GM08714 (cell line): ENCODE results near the gene HYAL3.
"Not testable (repeated sequence)": the region's sequence is repeated elsewhere in the genome, so short reads cannot be mapped to it uniquely, and the experiment has no call there.

Experiments
- H3K4me3 ChIP-seq: fragments of 200-500 bp; sonication (Bioruptor generic); 2 replicates; pipeline ENCODE4 v1.5.1; 2014; ENCODE audit warnings: mild to moderate bottlenecking, low read length, inconsistent platforms
- ZNF274 ChIP-seq: IDR thresholded peaks from 2 replicates; pipeline ENCODE4 v1.6.1; 2012; ENCODE audit warnings: mild to moderate bottlenecking, low read depth, low read length

Gene HYAL3

GRCh38 chr3:50245251-50245745 is 53.9 kb downstream of the HYAL3 start:
- TF ChIP-seq ZNF274 = no peak
- no peak overlapping the region; the same call in 1 of the 2 replicates for H3K4me3 ChIP-seq

- not testable (repeated sequence) for H3K4me3 ChIP-seq
Observed at GRCh38 chr3:50244813-50245212, 54.4 kb downstream of the HYAL3 start.

GRCh38 chr3:50243543-50243895 is 55.7 kb downstream of the HYAL3 start:
- no peak for TF ChIP-seq ZNF274
- H3K4me3 ChIP-seq = no peak overlapping the region

- H3K4me3 ChIP-seq = no peak overlapping the region; the same call in 1 of the 2 replicates
- TF ChIP-seq ZNF274 = no peak
Observed at GRCh38 chr3:50242851-50243542, 56.2 kb downstream of the HYAL3 start.
